Right atrium auricular region (tissue), 2 donors: ENCODE results near the gene TPO. TPM values are rescaled to one million over a fixed set of nuclear protein-coding genes. Genes with fewer than 3 reads are reported as not detected.

Experiments
- DNase-seq: peaks from one replicate; pipeline ENCODE4 v3.0.0-alpha.2; 2019; ENCODE audit warnings: low spot score
- H3K27ac ChIP-seq, 2 donors: fragments of 200-600 bp; sonication (generic); 1 replicate in 1 of 2; 2 replicates in 1 of 2; pipeline ENCODE4 v1.5.1; 2016 to 2019
- H3K27me3 ChIP-seq, 2 donors: fragments of 200-600 bp; sonication (generic); one replicate each; pipeline versions ENCODE4 v1.5.1 to v1.6.0; 2017 to 2019
- H3K36me3 ChIP-seq: fragments of 200-600 bp; sonication (generic); one replicate; pipeline ENCODE4 v1.5.1; 2016
- H3K4me1 ChIP-seq, 2 donors: fragments of 200-600 bp; sonication (generic); one replicate each; pipeline versions ENCODE4 v1.5.1 to v1.6.0; 2017 to 2019
- H3K4me3 ChIP-seq, 2 donors: fragments of 200-600 bp; sonication (generic); 1 replicate in 1 of 2; 2 replicates in 1 of 2; pipeline ENCODE4 v1.5.1; 2017 to 2019; ENCODE audit warnings: mild to moderate bottlenecking in 1 of 2, moderate library complexity in 1 of 2
- H3K9me3 ChIP-seq, 2 donors: fragments of 200-600 bp; sonication (generic); one replicate each; pipeline ENCODE4 v1.5.1; 2019
- CTCF ChIP-seq, 2 donors: fragments of 200-600 bp; sonication (generic); IDR thresholded peaks; one replicate each; pipeline ENCODE4 v1.5.1; 2019; ENCODE audit warnings: antibody characterized with exemption in 2 of 2
- total RNA-seq, 2 donors: library from RNA; depleted of rRNA; stranded (reverse); fragments of >200 nt; gene quantifications; one replicate each; pipeline ENCODE4 v1.1.0, GENCODE V29; 2016

Gene TPO
- total RNA-seq, 2 donors from 2014 or later = 0.08 to 2.7 TPM

- Histone ChIP-seq H3K9me3 (no peaks in the 10 kb centered on the region), H3K27ac (peak overlapping the region; percentile 50 to 59), H3K27me3 (no peaks in the 10 kb centered on the region), H3K36me3 (no peaks in the 10 kb centered on the region), H3K4me1 (peaks cover 0 to 32% of the 10 kb centered on the region in 2 donors), H3K4me3 (no peak overlapping the region)
- no peak for TF ChIP-seq CTCF (IDR thresholded peaks at IDR 0.05)
- no peak for DNase-seq
Measured at GRCh38 chr2:1590596-1591460, 177.6 kb downstream of the TPO start.

GRCh38 chr2:1591461-1591770, 178.2 kb downstream of the TPO start:
- no peak for DNase-seq
- Histone ChIP-seq H3K9me3 (no peaks in the 10 kb centered on the region), H3K4me1 (peaks cover 0 to 32% of the 10 kb centered on the region in 2 donors), H3K36me3 (no peaks in the 10 kb centered on the region), H3K27ac (peak overlapping the region; percentile 50 to 59), H3K27me3 (no peaks in the 10 kb centered on the region), H3K4me3 (peak overlapping the region in 1 of 2 donors; percentile 22)
- no peak for TF ChIP-seq CTCF (IDR thresholded peaks at IDR 0.05)
